ENCODE measurements around the gene CNNM1. TPM values are rescaled to one million over a fixed set of nuclear protein-coding genes. Genes with fewer than 3 reads are reported as not detected.

The CNNM1 gene
- total and polyA plus RNA-seq, 2 donors (not counting 3 experiments of a cell fraction or from before 2014, with no cell fraction given), result not detected

GRCh38 chr10:99426689-99427088 lies 97.5 kb downstream of the CNNM1 start:
- BruUV-seq (replicated peaks), result no TSS peak
- no peak overlapping the region for H3K9ac ChIP-seq (replicated peaks; ENCODE audit: extremely low read depth, insufficient read depth, low read length)
- POLR2A ChIA-PET, result no interaction called here
- intact Hi-C loops (cut with micrococcal nuclease) (no loop called here), dilution Hi-C loops (cut with MboI; ENCODE audit: extremely low pct_ligation_motif_present, low sequenced_read_pairs) (loop anchor here (25.0 kb wide), 1 partner anchor 186 kb away; the partner anchor contains the start of gene SLC25A28)
- no peaks in the 10 kb centered on the region for H3K36me3 ChIP-seq (ENCODE audit: control insufficient read depth in 2 of 2, extremely low read depth in 1 of 2, insufficient read depth in 2 of 2, low read length in 2 of 2)
- no peaks in the 10 kb centered on the region for H4K20me1 ChIP-seq (replicated peaks; ENCODE audit: control insufficient read depth, extremely low read depth, insufficient read depth, low read length)
- no peak overlapping the region for H3K27ac ChIP-seq (ENCODE audit: insufficient read depth, low read depth, low read length)
- TF ChIP-seq POLR2A (IDR thresholded peaks at IDR 0.05; ENCODE audit: low read depth, low read length) (no peak), EZH2 (IDR thresholded peaks at IDR 0.05; ENCODE audit: borderline replicate concordance, low read depth, low read length, severe bottlenecking) (no peak), GATA2 (IDR thresholded peaks at IDR 0.05; ENCODE audit: insufficient read depth, insufficient read length, low read depth, low read length) (no peak), MYC (IDR thresholded peaks at IDR 0.05; ENCODE audit: low read depth, low read length) (no peak), POLR2AphosphoS5 (IDR thresholded peaks at IDR 0.05; ENCODE audit: insufficient read depth, low read depth, low read length) (no peak), FOS (IDR thresholded peaks at IDR 0.05; ENCODE audit: borderline replicate concordance, insufficient read depth, low read length) (no peak), CTCF (IDR thresholded peaks at IDR 0.05; ENCODE audit: extremely low read depth in 1 of 2, insufficient read depth in 1 of 2, low read depth in 1 of 2, low read length in 2 of 2) (no peak), JUN (IDR thresholded peaks at IDR 0.05; ENCODE audit: borderline replicate concordance, insufficient read depth, insufficient read length, low read depth) (no peak), MAX (IDR thresholded peaks at IDR 0.05; ENCODE audit: insufficient read depth, insufficient read length) (no peak)
- CTCF ChIA-PET, result interaction anchor here (0.9 to 2.2 kb wide), 2 partner anchors 9 to 34 kb away, joined by 4 to 6 read pairs; no protein-coding TSS in a partner anchor
- no peaks in the 10 kb centered on the region for H3K27me3 ChIP-seq (ENCODE audit: control insufficient read depth in 2 of 2, insufficient read depth in 2 of 2, low read length in 2 of 2)
- no peak overlapping the region for H3K4me3 ChIP-seq (replicated peaks in 1 of 3; ENCODE audit: insufficient read depth in 1 of 3, low read depth in 1 of 3, low read length in 3 of 3)
- DNase-seq (ENCODE audit: low read depth, low spot score) (no peak), FAIRE-seq (no peak)
- H3K9me3 ChIP-seq (replicated peaks; ENCODE audit: control insufficient read depth, insufficient read depth, low read length), result no peaks in the 10 kb centered on the region
- no peaks in the 10 kb centered on the region for H3K9me1 ChIP-seq (replicated peaks; ENCODE audit: control insufficient read depth, extremely low read depth, insufficient read depth, low read length)
- no peak overlapping the region for H3K4me2 ChIP-seq (ENCODE audit: insufficient read depth, low read length)
- H2AFZ ChIP-seq (ENCODE audit: low read depth, low read length), result no peak overlapping the region
- H3K79me2 ChIP-seq (ENCODE audit: control insufficient read depth, insufficient read depth, low read length), result peaks cover 16% of the 10 kb centered on the region
- peaks cover 13% of the 10 kb centered on the region for H3K4me1 ChIP-seq (ENCODE audit: control insufficient read depth, extremely low read depth, insufficient read depth, low read length)

All from endothelial cell of umbilical vein (primary cell).